ENCODE data around the gene PRKCD.

The PRKCD gene

DNA sequence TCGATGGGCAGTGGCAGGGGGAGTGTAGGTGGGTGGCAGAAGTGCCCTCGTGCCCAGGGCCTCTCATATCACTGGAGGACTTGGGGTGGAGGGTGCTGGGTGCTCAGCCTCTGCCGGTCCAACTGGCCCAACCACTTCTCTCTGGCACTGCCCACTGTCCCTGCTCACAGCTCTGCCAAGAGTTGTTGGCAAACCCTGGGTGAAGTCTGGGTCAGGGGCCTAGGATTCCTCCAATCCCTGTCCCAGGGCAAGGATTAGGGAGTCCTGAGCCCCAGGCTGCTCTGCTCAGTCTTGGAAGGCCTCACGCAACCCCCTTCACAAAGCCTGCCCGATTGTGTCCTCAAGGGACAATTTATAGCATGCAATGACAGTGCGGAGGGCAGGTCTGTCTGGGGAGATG lies 5.2 kb upstream of the PRKCD start:
- DNase-seq (ENCODE audit: low read depth): no peak

- DNase-seq (ENCODE audit: low read depth): no peak
These were observed 4.6 kb upstream of the PRKCD start for GRCh38 chr3:53156368-53156834.

- no peak for DNase-seq (ENCODE audit: low read depth)
These were observed 2.9 kb upstream of the PRKCD start for GRCh38 chr3:53157974-53158580.

DNA sequence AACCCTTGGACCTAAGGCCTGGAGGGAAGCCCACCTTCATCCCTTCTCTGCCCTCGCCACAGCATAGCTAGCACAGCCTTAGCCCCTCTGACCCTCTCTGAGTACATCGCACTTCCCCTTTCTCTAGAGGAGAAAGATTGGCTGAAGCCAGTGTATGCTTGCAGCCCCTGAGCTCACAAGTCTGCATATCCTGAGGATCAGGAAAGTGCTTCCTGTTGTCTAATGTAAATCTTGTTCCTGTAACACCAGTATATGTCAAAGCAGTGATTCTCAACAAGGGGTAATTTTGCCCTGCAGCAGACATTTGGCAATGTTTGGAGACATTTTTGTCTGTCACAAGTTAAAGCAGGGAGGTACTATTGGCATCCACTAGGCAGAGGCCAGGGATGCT lies 2.2 kb upstream of the PRKCD start:
- DNase-seq (ENCODE audit: low read depth): no peak

GRCh38 chr3:53159156-53160060 lies 1.6 kb upstream of the PRKCD start:
- no peak for DNase-seq (ENCODE audit: low read depth)

DNA sequence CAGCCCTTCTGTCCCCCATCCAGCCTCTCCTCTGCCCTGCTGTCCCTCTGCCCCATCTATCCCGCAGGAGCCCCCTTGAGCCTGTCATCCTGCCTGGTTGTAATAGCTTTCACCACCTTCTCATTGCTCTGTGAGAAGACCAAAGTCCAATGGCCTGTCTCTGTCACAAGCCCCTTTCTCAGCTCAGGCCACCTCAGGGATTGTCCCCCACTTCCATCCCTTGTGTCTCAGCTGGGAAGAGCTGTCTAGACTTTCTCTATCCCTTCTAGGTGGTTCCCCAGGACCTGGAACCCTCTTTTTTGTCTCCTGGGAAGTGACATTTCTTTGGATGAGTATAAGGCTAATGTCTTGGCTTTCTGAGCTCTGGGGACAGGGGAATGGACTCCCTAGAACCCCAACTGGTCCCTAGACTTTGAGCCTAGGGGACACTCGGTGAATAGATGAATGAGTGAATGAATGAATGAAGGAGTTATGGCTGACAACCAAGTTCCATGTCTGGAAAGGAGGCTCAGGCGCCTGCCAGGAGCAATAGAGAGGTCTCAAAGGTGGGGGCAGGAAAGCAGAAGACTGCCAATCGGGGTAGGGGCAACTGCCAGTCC lies 849 bp upstream of the PRKCD start:
- DNase-seq (ENCODE audit: low read depth): no peak

DNA sequence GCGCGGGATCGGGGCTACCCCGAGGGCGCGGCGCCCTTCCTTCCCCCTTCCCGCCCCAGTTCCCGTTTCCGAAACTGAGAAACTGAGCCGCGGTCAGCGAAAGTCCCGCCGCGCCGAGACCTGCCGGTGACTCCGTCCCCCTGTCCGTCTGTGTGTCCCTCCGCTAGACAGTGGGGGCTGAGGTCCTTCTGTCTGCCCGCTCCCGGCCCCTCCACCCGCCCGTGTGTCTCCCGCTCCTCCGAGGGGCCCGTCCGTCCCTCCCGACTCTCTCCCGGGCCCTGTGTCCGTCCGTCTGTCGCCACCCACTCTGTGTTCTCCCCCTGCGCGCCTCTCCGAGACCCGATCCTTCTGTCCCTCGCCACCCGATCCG lies 426 bp downstream of the PRKCD start:
- DNase-seq (ENCODE audit: low read depth): peak; percentile 4

DNA sequence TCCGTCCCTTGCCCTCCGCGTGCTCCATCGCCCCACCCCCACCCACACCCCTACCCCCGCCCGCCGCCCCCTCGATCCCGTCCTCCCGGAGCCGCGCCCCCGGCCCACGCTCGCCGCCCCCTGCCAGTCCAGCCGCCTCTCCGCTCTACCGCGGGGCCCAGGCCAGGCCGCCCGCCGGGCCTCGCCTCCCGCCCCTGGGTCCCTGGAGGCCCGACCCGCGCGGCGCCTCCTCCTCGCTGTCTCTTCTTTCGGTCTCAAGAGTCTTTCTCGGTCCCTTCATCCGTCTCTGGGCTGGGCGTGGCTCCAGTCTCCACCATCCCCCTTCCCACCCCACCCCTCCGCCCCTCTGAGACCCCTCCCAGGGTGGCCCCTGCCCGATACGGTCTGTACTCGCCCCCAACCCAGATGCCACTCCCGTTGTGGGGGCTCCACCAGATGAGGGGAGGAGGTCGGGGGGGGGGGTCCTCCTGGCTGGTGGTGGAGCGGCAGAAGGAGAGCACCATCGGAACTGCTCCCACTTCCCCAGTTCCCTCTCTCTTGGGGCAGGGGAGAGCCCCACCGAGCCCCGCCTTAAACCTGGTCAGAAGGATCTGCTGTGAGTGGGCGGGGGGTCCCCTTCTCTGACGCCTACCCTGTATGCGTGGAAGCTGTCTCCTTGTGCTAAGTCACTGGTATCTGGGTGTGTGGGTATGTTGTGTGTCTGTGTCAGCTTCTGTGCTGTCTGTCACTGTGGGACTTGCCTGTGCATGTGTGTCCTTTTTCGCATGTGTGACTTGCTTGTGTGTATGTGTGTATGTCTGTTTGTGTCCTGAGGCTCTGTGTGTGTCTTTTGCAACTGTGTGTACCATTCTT lies 1.0 kb downstream of the PRKCD start:
- peak; percentile 34 for DNase-seq (ENCODE audit: low read depth)

GRCh38 chr3:53162672-53163443 lies 1.8 kb downstream of the PRKCD start:
- peak; percentile 32 for DNase-seq (ENCODE audit: low read depth)

GRCh38 chr3:53163444-53164387 lies 2.7 kb downstream of the PRKCD start:
- DNase-seq (ENCODE audit: low read depth): no peak

GRCh38 chr3:53164911-53165310 lies 3.9 kb downstream of the PRKCD start:
- DNase-seq (ENCODE audit: low read depth): no peak

DNA sequence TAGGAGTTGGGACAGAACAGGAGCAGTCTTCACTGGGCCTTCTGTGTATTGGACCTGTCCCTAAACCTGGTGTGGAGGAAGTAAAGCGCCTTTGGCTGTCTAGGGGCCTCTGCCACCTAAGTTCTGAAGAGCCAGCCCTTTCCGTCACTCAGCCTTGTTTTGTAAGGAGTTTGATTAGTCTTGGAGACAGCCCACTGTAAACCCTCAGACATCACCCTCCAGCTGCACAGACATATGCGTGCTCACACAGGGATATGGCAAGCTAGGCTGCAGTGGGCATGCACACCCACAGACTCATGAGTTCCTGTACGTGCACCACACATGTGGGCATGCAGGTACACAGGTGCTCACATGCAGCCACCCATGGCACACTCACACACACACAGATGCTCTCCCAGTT lies 5.2 kb downstream of the PRKCD start:
- DNase-seq (ENCODE audit: low read depth): no peak

GRCh38 chr3:53166781-53167291 lies 5.8 kb downstream of the PRKCD start:
- no peak for DNase-seq (ENCODE audit: low read depth)

DNA sequence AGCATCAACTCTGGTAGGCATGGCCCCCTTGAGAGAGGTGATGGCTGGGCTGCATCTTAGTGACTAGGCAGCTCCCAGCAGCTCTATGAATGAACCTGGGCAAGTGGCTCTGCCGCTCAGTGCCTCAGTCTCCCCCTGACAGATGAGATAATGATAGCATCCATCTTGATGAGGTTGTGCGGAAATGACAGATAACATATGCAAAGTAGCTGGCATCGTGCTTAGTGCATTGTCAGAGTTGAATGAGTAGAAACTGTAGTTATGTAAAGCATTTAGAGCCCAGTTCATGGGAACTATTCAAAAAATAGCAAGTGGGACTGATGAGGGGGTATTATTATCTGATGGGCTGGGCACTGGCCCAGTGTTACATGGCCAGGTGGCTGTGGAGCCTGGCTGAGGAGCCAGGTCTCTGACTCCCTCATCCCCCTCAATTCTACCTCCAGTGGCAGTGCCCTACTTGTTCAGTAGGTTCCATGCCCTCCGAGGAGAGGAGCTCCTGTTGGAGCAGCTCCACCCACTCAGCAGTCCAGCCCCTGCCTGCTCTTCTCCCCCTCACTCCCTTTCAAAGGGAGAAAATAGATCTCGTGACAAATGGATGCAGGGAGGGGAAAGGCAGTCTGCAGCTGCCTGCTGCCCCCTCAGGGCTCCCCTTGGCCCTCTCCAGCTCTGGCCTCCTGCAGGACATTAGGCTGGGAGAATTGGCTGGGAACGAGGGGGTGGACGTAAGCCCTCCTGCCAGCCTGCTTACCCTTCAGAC lies 6.6 kb downstream of the PRKCD start:
- DNase-seq (ENCODE audit: low read depth): no peak

DNA sequence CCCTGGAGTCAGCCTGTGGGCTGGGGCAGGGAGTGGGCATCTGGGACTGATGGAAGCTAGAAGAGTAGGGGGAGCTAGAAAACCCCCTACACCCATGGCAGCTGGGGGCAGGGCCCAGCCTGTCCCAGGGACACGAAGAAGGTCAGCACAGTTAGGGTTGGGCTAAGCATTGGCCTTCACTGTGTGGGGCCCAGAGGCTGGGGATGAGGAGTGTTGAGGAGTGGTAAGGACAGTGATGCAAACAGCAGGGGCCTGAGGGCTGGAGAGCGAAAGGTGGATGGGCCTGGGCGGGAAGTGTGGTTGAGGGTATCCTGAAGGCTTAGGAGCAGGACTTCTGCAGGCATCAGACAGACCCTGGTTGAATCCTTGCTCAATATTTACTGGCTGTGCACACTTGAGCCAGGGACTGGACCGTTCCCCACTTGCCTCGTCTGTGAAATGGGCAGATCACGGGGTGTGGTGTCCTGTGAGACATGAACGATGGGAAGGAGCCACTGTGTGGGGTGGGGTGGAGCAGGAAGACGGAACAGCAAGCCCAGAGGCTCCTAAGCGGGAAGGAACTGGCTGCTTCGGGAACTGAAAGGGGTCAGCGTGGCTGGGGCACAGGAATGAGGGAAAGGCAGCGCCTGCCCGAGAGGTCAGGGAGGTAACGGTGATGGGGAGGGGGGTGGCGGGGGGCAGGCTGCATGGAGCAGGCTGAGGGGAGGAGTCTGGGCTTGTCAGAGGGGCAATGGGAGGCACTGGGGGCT lies 7.3 kb downstream of the PRKCD start:
- no peak for DNase-seq (ENCODE audit: low read depth)

DNA sequence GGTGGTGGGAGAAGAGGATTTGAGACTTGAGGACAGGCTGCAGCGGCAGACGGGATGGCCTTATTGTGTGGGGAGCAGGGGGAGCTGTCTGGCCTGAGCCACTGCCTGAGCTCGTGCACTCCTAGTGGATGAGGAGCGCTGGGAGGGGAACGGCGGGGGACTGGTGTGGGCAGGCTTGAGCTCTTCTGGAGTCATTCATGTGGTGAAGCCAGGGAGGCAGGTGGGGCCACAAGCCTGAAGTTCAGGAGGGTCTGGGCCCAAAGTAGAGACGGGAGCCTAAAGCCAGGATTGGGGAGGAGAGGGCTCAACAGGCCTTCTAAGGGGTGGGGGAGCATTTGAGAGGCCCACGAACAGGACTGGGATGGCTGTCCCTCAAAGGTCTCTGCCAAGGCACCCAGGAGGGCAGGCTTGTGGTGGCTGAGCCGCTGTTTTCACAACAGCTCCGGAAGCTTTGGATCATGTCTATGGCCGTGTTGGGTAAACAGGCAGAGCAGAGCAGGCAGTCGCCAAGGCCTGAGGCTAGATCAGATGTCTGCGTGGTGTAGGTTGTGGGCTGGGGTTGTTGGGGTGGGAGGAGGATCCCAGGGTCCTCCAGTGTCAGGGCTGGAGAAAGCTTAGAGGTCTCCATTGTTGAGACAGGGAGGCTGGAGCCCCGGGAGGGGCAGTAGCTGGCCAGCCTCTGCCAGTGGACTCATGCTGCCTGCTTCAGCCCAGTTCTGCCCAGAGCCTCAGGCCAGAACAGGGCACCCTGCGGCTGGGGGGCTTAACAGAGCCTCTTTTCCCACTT lies 8.2 kb downstream of the PRKCD start:
- DNase-seq (ENCODE audit: low read depth): no peak

DNA sequence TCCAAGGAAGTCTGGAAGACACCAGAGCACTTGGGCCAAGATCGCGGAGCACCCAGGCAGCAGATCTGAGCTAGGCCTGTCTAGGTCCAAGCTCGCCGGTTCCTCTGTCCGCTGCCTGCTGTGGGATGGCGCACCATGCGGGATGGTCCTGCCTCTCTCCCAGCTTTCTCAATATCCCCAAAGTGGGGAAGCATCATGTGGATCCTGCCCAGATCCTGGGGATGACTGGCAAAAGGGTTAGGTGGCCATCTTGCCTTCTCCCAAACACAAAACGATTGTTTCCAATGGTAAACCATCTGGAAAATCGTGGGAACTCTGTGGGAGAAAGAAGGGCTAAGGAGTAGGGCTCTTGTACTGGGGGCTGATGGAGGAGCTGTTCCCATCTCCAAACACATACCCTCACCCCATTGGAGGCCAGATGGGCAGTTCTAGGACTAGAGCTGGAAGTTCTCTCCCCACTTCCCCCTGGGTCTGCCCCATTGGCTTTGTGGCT lies 8.9 kb downstream of the PRKCD start:
- no peak for DNase-seq (ENCODE audit: low read depth)
